ENCODE measurements around the gene ARMC3. TPM values are rescaled to one million over a fixed set of nuclear protein-coding genes. Genes with fewer than 3 reads are reported as not detected.
"Not testable (repeated sequence)": the region's sequence is repeated elsewhere in the genome, so short reads cannot be mapped to it uniquely, and the experiment has no call there.

ARMC3 gene
- total RNA-seq, 4 donors from 2014 or later = 0.34 to 51.2 (median 16.3) TPM; not detected in 1

GRCh38 chr10:22927166-22927565 is 687 bp upstream of the ARMC3 start:
- Histone ChIP-seq H3K9me3 (no peaks in the 10 kb centered on the region), H3K4me3 (no peak overlapping the region), H3K27ac (no peak overlapping the region), H3K36me3 (no peaks in the 10 kb centered on the region), H3K4me1 (no peaks in the 10 kb centered on the region), H3K27me3 (no peaks in the 10 kb centered on the region)
- TF ChIP-seq POLR2A (IDR thresholded peaks at IDR 0.05) = no peak
- no peak for TF ChIP-seq CTCF (IDR thresholded peaks at IDR 0.05)
- no peak for DNase-seq
- intact Hi-C loops (cut with DNase I; ENCODE audit: low total_unique reads) = no loop called here

- H3K4me1 ChIP-seq; H3K4me3 ChIP-seq; H3K36me3 ChIP-seq; H3K27ac ChIP-seq; H3K9me3 ChIP-seq; H3K27me3 ChIP-seq; intact Hi-C loops (cut with DNase I; ENCODE audit: low total_unique reads); DNase-seq: not testable (repeated sequence)
These were observed 1.2 kb downstream of the ARMC3 start for GRCh38 chr10:22929053-22929452.

GRCh38 chr10:22931948-22932347 is 4.1 kb downstream of the ARMC3 start:
- H3K9me3 ChIP-seq = no peaks in the 10 kb centered on the region
- no peak overlapping the region for H3K4me3 ChIP-seq
- TF ChIP-seq POLR2A (IDR thresholded peaks at IDR 0.05) (no peak), CTCF (IDR thresholded peaks at IDR 0.05) (no peak)
- intact Hi-C loops (cut with DNase I; ENCODE audit: low total_unique reads) = no loop called here
- H3K36me3 ChIP-seq = no peaks in the 10 kb centered on the region
- H3K4me1 ChIP-seq = no peaks in the 10 kb centered on the region
- no peak overlapping the region for H3K27ac ChIP-seq
- no peak for DNase-seq
- no peaks in the 10 kb centered on the region for H3K27me3 ChIP-seq

- no peaks in the 10 kb centered on the region for H3K9me3 ChIP-seq
- intact Hi-C loops (cut with DNase I; ENCODE audit: low total_unique reads) = no loop called here
- TF ChIP-seq POLR2A (IDR thresholded peaks at IDR 0.05) = no peak
- H3K27ac ChIP-seq = no peak overlapping the region
- H3K27me3 ChIP-seq = no peaks in the 10 kb centered on the region
- H3K4me3 ChIP-seq = no peak overlapping the region
- no peaks in the 10 kb centered on the region for H3K36me3 ChIP-seq
- H3K4me1 ChIP-seq = no peaks in the 10 kb centered on the region
- DNase-seq = no peak
These were observed 4.9 kb downstream of the ARMC3 start for GRCh38 chr10:22932626-22933370.

- H3K27me3 ChIP-seq = no peaks in the 10 kb centered on the region
- no peaks in the 10 kb centered on the region for H3K36me3 ChIP-seq
- no peak overlapping the region for H3K4me3 ChIP-seq
- no peaks in the 10 kb centered on the region for H3K9me3 ChIP-seq
- H3K27ac ChIP-seq = no peak overlapping the region
- intact Hi-C loops (cut with DNase I; ENCODE audit: low total_unique reads) = no loop called here
- H3K4me1 ChIP-seq = no peaks in the 10 kb centered on the region
- no peak for DNase-seq
- TF ChIP-seq POLR2A (IDR thresholded peaks at IDR 0.05) = no peak
- no peak for TF ChIP-seq CTCF (IDR thresholded peaks at IDR 0.05)
These were observed 6.9 kb downstream of the ARMC3 start for GRCh38 chr10:22934726-22935125.

- H3K36me3 ChIP-seq = no peaks in the 10 kb centered on the region
- TF ChIP-seq CTCF (IDR thresholded peaks at IDR 0.05) (no peak), POLR2A (IDR thresholded peaks at IDR 0.05) (no peak)
- no peak for DNase-seq
- H3K27me3 ChIP-seq = no peaks in the 10 kb centered on the region
- H3K4me1 ChIP-seq = no peaks in the 10 kb centered on the region
- no peaks in the 10 kb centered on the region for H3K9me3 ChIP-seq
- no peak overlapping the region for H3K4me3 ChIP-seq
- H3K27ac ChIP-seq = no peak overlapping the region
- intact Hi-C loops (cut with DNase I; ENCODE audit: low total_unique reads) = no loop called here
These were observed 14.6 kb downstream of the ARMC3 start for GRCh38 chr10:22942437-22942836.

Data from uterus (tissue), 4 donors.